AG09309 (cell line): Measurements from ENCODE around the gene ERN2.
"Not testable (repeated sequence)": the region's sequence is repeated elsewhere in the genome, so short reads cannot be mapped to it uniquely, and the experiment has no call there.

Experiments
- DNase-seq: peaks from one replicate; pipeline ENCODE4 v3.0.0-alpha.2; 2010; ENCODE audit warnings: low read depth
- H3K4me3 ChIP-seq: 2 replicates; pipeline ENCODE4 v1.5.1; 2011; ENCODE audit warnings: mild to moderate bottlenecking, low read depth, low read length, moderate library complexity; ENCODE audit not compliant: control insufficient read depth
- CTCF ChIP-seq: IDR thresholded peaks from 2 replicates; pipeline ENCODE4 v1.5.1; 2011; ENCODE audit warnings: mild to moderate bottlenecking, low read depth, low read length, inconsistent platforms; ENCODE audit not compliant: insufficient read depth, control insufficient read depth; ENCODE audit errors: missing control alignments

ERN2 gene

DNA sequence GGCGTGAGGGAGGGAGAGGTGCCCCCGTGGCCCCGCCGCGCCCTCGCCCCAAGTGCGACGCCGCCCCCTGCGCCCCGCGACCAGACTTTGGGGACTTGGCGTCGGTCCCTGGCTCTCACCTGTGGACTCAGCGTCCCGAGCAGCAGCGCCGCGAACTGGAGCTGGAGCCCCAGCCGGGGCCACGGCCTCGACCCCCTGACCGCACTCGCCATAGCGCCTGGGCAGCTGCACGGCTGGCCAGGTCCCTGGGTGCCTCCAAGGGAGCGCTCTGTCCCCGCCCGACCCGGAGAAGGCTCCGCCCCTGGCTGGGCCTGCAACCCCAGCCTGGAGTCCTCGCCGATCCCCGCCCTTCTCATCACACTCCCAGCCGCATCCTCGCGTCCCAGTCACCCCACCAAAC, at the start of gene ERN2:
Gene ERN2 (minus strand): TSS at position 247 of the 400 bp plus-strand sequence. CDS start 35 bp downstream, at position 212.
- TF ChIP-seq CTCF = no peak
- no peak within 1 kb of the TSS for H3K4me3 ChIP-seq
- DNase-seq = no peak

DNA sequence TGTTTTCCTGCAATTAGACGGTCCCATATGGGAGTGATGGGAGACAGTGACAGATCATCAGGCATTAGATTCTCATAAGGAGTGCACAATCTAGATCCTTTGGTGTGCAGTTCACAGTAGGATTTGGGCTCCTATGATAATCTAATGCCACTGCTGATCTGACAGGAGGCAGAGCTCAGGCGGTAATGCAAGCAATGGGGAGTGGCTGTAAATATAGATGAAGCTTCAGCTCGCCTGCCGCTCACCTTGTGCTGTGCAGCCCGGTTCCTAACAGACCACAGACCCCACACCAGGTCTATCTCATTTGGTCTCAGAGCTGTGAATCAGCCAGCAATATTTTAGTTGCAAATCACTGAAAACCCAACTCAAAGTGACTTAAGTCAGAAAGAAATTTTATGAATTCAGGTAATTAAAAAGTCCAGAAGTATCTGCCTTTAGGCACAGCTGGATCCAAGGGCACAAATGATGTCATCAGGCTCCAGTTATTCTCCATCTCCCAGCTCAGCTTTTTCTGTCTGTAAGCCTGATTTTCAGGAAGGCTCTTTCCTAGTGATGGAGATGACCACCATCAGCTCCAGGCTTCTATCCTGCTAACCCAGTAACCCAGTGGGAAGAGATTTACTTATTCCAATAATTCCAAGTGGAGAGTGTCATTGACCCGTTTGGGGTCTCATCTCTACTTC, 45.1 kb upstream of the ERN2 start:
- DNase-seq = no peak
- no peak overlapping the region for H3K4me3 ChIP-seq
- TF ChIP-seq CTCF = no peak

- no peak for DNase-seq
- TF ChIP-seq CTCF = no peak
- H3K4me3 ChIP-seq = no peak overlapping the region
Measured at GRCh38 chr16:23757116-23757515, 44.1 kb upstream of the ERN2 start.

- H3K4me3 ChIP-seq = no peak overlapping the region
- no peak for TF ChIP-seq CTCF
- DNase-seq = no peak
Measured at GRCh38 chr16:23755484-23755809, 42.4 kb upstream of the ERN2 start.

GRCh38 chr16:23754594-23755483, 41.8 kb upstream of the ERN2 start, which contains the start of gene CHP2:
Gene CHP2 (plus strand): TSS chr16:23755026. CDS start chr16:23755050, 24 bp downstream.
- DNase-seq = no peak
- H3K4me3 ChIP-seq = no peak within 1 kb of the TSS
- TF ChIP-seq CTCF = no peak

GRCh38 chr16:23753908-23754593, 41.0 kb upstream of the ERN2 start:
- no peak for DNase-seq
- TF ChIP-seq CTCF = no peak
- no peak overlapping the region for H3K4me3 ChIP-seq

- not testable (repeated sequence) for DNase-seq, H3K4me3 ChIP-seq
Measured at GRCh38 chr16:23751053-23751452, 38.0 kb upstream of the ERN2 start.
